GM19099 (cell line): ENCODE measurements around the gene UBXN6.
A peak's percentile ranks its signal among the peaks of the same experiment; 100 is the strongest.

Experiments
- POLR2A ChIP-seq: IDR thresholded peaks from 3 replicates; pipeline ENCODE4 v1.6.1; 2011; ENCODE audit warnings: low read depth; ENCODE audit not compliant: insufficient read length; ENCODE audit errors: extremely low read depth

The UBXN6 gene, protein sequence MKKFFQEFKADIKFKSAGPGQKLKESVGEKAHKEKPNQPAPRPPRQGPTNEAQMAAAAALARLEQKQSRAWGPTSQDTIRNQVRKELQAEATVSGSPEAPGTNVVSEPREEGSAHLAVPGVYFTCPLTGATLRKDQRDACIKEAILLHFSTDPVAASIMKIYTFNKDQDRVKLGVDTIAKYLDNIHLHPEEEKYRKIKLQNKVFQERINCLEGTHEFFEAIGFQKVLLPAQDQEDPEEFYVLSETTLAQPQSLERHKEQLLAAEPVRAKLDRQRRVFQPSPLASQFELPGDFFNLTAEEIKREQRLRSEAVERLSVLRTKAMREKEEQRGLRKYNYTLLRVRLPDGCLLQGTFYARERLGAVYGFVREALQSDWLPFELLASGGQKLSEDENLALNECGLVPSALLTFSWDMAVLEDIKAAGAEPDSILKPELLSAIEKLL

GRCh38 chr19:4457654-4458395 lies at the start of gene UBXN6:
Gene UBXN6 (minus strand): TSS chr19:4457794. CDS start chr19:4457697, 97 bp downstream.
- TF ChIP-seq POLR2A, result peak; percentile 19

- no peak for TF ChIP-seq POLR2A
These were observed 49.5 kb upstream of the UBXN6 start for GRCh38 chr19:4507150-4507452.

DNA sequence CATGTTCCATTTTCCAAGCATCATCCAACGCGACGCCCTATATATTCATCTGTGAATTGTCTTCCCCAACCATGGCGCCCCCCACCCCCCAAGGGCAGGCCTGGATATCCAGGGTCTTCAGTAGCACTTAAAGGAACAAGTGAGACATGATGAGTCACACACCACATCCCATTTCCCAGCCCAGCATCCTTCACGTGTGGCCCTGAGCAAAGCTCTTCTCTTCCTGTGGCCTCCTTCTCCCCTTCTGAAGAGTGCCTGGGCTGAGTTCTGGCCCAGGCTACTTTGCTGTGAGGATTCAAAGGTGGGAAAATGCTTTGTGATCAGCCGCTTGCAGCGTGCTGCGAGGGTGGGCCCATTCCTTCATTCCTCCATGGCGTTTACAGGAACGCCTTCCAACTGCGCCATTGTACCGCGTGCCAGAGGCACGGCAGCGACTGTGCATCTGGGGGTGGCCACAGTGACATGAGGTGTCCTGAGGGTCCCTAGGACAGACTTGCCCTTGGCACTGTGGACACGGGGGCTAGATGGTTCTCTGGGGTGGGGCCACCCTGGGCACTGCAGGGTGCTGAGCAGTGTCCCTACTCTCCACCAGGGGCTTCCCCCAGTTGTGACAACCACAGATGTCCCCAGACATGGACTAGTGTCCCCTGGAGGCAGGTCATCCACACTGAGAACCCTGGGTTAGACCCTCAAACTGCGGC lies 49.0 kb upstream of the UBXN6 start:
- no peak for TF ChIP-seq POLR2A

- no peak for TF ChIP-seq POLR2A
These were observed 48.2 kb upstream of the UBXN6 start for GRCh38 chr19:4505570-4506448.

GRCh38 chr19:4504891-4505569 lies 47.4 kb upstream of the UBXN6 start:
- no peak for TF ChIP-seq POLR2A

- no peak for TF ChIP-seq POLR2A
These were observed 46.7 kb upstream of the UBXN6 start for GRCh38 chr19:4504297-4504701.

GRCh38 chr19:4503825-4504170 lies 46.2 kb upstream of the UBXN6 start:
- TF ChIP-seq POLR2A, result no peak

DNA sequence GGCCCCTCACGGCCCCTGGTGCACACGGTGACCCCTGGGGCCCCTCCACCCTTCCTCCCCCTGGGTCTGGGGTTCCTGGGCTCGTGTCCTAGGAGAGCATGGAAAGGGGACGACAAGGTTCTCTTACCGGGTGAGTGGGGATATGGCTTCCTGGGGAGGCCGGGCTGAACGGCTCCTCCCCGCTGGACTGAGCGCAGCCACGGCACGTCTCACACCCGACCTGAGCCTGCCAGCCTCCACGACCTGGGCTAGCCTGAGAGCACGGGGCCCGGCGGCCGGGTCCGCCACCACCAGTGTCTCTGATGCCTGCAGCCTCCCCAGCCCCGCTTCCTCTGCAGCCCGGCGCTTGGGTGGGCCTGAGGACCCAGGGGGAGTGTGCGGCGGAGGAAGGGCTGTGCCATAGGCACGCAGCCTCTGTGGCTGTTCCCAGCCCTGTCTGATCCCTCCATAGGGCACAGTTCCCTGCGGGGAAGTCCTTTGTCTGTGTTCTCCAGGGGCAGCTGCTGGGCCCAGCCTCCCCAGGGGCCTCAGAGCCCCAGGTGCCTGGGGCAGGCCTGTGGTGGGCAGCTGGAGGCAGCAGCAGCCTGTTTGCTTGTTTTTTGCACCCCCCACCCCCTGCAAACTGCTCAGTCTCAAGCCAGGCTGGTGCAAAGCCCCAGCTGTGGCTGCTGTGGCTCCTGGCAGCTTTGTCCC lies 45.7 kb upstream of the UBXN6 start:
- no peak for TF ChIP-seq POLR2A

- TF ChIP-seq POLR2A, result no peak
These were observed 44.9 kb upstream of the UBXN6 start for GRCh38 chr19:4502282-4503131.

GRCh38 chr19:4501691-4502090 lies 44.1 kb upstream of the UBXN6 start:
- TF ChIP-seq POLR2A, result no peak

- TF ChIP-seq POLR2A, result no peak
These were observed 43.4 kb upstream of the UBXN6 start for GRCh38 chr19:4500841-4501591.

DNA sequence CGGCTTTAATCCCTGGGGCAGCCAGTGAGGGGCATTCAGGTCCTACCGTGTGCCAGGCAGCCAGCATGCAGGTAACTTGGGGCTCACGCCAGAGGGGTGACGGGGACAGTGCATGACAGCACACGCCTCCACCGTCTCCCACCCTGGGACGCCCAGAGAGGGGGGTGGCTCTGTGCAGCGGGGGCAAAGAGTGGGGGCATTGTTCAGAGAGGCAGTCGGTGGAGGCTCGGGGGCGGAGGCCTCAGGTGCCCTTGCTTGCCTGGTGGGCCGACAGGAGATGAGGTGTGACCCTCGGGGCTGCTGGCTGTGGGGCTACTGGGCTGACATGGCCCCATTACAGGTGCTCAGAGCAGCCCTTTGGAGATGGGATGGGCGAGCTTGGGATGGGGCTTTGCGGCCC lies 42.3 kb upstream of the UBXN6 start:
- no peak for TF ChIP-seq POLR2A

DNA sequence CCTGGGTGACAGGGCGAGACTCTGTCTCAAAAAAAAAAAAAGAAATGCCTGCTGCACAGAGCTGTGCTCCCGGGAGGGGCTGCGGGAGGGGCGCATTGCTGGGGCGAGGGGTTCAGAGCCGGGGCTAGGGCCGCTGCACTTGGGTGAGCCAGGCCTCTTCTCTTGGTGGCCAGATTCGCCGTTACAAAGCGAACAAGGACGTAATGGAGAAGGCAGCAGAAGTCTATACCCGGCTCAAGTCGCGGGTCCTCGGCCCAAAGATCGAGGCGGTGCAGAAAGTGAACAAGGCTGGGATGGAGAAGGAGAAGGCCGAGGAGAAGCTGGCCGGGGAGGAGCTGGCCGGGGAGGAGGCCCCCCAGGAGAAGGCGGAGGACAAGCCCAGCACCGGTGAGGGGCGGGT lies 41.7 kb upstream of the UBXN6 start:
- no peak for TF ChIP-seq POLR2A

DNA sequence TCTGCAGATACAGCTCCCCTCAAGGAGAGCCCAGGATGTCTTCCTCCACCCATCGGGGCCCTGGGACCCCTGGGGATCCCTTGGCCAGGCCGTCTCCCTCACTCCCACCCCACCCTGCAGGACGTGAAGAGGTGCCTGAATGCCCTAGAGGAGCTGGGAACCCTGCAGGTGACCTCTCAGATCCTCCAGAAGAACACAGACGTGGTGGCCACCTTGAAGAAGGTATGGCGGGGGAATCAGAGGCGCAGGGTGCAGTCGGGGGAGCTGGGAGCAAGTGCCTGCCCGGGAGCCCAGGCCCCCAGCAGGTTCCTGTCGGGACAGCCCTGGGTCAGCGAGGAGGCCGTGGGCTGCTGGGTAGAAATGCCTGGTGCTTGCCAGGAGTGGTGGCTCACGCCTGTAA lies 41.1 kb upstream of the UBXN6 start:
- no peak for TF ChIP-seq POLR2A
